GM12872 (cell line): ENCODE data around the gene RPRM.

Experiments used
- TF ChIP-seq, protein P1 (sequence below): IDR thresholded peaks from 3 replicates; pipeline ENCODE4 v1.5.1; 2011; ENCODE audit warnings: low read depth, mild to moderate bottlenecking, low read length, moderate library complexity; ENCODE audit not compliant: insufficient read depth

The RPRM gene

GRCh38 chr2:153455403-153455802, 23.2 kb downstream of the RPRM start:
- TF ChIP-seq, protein P1, sequence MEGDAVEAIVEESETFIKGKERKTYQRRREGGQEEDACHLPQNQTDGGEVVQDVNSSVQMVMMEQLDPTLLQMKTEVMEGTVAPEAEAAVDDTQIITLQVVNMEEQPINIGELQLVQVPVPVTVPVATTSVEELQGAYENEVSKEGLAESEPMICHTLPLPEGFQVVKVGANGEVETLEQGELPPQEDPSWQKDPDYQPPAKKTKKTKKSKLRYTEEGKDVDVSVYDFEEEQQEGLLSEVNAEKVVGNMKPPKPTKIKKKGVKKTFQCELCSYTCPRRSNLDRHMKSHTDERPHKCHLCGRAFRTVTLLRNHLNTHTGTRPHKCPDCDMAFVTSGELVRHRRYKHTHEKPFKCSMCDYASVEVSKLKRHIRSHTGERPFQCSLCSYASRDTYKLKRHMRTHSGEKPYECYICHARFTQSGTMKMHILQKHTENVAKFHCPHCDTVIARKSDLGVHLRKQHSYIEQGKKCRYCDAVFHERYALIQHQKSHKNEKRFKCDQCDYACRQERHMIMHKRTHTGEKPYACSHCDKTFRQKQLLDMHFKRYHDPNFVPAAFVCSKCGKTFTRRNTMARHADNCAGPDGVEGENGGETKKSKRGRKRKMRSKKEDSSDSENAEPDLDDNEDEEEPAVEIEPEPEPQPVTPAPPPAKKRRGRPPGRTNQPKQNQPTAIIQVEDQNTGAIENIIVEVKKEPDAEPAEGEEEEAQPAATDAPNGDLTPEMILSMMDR = no peak

DNA sequence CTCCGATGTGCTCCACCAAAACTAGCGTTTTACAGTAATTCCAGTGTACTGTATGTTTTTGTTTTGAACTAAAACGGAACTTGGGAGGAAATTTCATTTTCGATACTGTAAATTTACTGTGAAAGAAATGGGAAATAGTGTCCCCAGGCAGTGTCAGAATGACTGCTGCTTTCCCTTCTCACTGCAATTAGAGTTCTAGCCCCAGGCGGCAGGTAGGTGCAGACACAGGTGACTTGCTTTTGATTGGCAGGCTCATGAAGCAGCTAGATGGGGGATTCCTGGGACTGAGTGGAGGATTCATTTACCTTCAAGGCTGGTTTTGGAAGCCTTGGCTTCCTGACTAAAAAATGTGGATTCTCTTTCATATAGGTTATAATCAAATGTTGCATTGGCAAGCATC, 27.0 kb downstream of the RPRM start:
- TF ChIP-seq, protein P1 = no peak

- TF ChIP-seq, protein P1 = no peak
Measured at GRCh38 chr2:153443106-153443505, 35.5 kb downstream of the RPRM start.

GRCh38 chr2:153433403-153433802, 45.2 kb downstream of the RPRM start:
- TF ChIP-seq, protein P1 = no peak

- TF ChIP-seq, protein P1 = no peak
Measured at GRCh38 chr2:153432381-153432780, 46.2 kb downstream of the RPRM start.

GRCh38 chr2:153431114-153431513, 47.4 kb downstream of the RPRM start:
- TF ChIP-seq, protein P1 = no peak
